ENCODE measurements around the gene GNAO1.

The GNAO1 gene

DNA sequence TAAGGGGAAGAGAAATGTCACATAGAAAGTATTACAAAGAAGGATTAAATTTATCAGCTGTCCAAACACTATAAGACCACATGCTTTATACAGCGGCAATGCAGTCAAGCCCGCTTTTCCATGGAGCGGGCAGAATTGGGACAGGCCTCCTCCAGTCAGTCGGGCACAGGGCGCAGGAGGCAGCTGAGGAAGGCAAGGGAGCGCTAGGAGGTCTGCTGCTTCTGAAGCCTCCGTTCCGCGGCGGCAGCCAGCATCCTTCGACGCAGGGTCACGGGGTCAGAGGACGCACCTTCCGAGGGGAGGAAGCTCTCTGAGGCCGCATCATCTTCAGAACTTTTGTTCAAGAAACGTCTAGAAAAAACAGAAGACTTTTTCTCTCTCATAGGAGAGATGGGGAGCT, 171.4 kb downstream of the GNAO1 start:
- DNase-seq (ENCODE audit: low spot score) = no peak
- TF ChIP-seq, protein P1, sequence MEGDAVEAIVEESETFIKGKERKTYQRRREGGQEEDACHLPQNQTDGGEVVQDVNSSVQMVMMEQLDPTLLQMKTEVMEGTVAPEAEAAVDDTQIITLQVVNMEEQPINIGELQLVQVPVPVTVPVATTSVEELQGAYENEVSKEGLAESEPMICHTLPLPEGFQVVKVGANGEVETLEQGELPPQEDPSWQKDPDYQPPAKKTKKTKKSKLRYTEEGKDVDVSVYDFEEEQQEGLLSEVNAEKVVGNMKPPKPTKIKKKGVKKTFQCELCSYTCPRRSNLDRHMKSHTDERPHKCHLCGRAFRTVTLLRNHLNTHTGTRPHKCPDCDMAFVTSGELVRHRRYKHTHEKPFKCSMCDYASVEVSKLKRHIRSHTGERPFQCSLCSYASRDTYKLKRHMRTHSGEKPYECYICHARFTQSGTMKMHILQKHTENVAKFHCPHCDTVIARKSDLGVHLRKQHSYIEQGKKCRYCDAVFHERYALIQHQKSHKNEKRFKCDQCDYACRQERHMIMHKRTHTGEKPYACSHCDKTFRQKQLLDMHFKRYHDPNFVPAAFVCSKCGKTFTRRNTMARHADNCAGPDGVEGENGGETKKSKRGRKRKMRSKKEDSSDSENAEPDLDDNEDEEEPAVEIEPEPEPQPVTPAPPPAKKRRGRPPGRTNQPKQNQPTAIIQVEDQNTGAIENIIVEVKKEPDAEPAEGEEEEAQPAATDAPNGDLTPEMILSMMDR (IDR thresholded peaks at IDR 0.05; ENCODE audit: borderline replicate concordance, control extremely low read depth, extremely low read depth, insufficient read depth, missing control alignments) = no peak
- in situ Hi-C loops (cut with MboI; ENCODE audit: low sequenced_read_pairs, unreplicated experiment) = no loop called here

DNA sequence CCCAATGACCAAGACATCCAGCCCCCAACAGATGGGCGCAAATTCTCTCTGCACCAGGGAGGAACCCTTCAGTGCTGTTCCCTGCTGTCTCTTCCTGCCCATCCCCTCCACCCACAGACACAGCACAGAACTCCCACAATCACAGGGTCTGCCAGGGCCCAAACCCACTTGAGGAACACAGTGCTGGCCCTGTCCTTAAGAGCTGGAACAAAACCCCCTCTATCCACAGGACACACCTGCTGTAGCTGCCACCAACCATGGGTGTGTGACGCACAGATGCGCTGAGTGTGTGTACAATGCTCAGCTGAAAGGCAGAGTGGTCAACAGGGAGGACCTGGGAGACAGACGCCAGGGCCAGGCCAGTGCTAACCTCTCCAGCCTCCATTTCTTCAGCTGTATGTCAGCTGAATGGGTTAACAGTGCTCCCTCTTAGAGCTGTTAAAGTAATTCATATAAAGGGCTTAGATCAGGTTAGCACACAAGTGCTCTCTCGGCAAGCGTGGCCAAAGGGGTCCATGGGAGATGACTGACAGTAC, 172.0 kb downstream of the GNAO1 start:
- no peak for DNase-seq (ENCODE audit: low spot score)
- in situ Hi-C loops (cut with MboI; ENCODE audit: low sequenced_read_pairs, unreplicated experiment) = no loop called here
- TF ChIP-seq, protein P1 (IDR thresholded peaks at IDR 0.05; ENCODE audit: borderline replicate concordance, control extremely low read depth, extremely low read depth, insufficient read depth, missing control alignments) = no peak

DNA sequence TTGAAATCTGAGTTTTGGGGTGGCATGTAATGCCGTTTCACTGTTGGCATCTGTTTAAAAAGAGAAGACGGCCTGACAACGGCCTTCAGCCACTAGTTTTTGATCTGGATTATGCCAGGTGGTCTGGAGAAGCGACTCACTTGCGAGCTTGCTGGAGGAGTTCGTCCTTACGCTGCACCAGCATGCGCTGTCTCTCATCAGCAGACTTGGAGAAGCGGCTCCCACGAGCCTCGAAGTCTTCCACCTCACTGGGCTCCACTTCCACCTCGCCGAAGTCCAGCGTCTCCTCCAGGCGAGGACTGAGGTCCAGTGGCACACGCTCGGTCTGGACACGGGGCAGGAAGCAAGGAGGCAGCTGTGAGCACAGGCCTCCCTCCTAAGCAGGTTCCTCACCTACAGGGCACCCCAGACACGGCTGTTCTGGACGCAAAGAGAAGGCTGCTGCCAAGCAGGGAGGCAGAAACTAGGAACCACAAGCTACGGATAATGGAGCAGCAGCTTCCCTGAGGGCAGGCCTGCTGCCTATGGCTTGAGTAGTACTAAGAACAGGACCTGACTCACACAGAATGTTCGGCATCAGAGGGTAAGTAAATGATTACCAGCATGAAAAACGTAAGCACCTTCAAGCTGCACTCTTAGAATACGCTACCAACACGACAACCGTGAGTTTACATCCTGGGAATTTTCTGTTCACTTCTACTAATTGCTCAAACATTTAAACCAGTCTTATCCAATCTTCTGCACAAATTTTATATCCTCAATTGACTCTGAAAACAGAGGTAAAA, 172.7 kb downstream of the GNAO1 start:
- in situ Hi-C loops (cut with MboI; ENCODE audit: low sequenced_read_pairs, unreplicated experiment) = no loop called here
- no peak for DNase-seq (ENCODE audit: low spot score)
- TF ChIP-seq, protein P1 (IDR thresholded peaks at IDR 0.05; ENCODE audit: borderline replicate concordance, control extremely low read depth, extremely low read depth, insufficient read depth, missing control alignments) = no peak

DNA sequence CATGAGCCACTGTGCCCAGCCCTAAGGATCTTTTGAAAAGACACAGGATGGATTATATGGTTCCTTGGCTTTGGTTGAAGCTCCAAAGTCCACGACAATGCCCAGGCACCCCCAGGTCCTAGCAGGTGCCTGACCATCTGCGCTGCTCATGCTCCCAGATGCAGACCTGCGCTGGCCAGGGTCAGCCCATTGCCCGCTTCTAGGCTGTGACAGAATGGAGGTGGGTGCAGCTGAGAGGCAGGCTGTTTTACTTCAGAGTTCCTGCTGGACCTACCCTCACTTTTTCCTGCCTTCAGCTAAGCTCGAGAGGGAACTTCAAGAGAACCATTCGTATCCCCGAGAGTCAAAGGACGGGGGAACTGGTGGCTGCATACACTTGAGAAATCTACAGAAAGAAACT, 173.6 kb downstream of the GNAO1 start:
- TF ChIP-seq, protein P1 (IDR thresholded peaks at IDR 0.05; ENCODE audit: borderline replicate concordance, control extremely low read depth, extremely low read depth, insufficient read depth, missing control alignments) = no peak
- in situ Hi-C loops (cut with MboI; ENCODE audit: low sequenced_read_pairs, unreplicated experiment) = no loop called here
- no peak for DNase-seq (ENCODE audit: low spot score)

DNA sequence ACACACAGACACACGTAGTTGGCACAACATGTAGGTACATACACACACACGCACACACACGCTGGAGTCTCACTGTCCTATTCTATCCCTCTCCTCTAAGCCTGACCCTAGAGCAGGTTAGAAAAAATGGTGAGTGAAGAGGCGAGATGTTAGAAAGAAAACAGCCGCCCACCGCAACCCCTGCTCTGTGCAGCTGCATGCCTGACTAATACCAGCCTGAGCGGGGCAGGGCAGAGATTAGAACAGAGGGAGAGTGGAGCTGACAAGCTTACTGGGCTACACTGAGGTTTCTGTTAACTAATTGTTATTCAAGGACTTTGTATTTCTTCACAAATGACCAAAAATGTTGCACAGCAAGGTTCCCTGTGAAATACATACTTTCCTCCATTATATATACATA, 174.3 kb downstream of the GNAO1 start:
- in situ Hi-C loops (cut with MboI; ENCODE audit: low sequenced_read_pairs, unreplicated experiment) = no loop called here
- DNase-seq (ENCODE audit: low spot score) = peak; percentile 6
- TF ChIP-seq, protein P1 (IDR thresholded peaks at IDR 0.05; ENCODE audit: borderline replicate concordance, control extremely low read depth, extremely low read depth, insufficient read depth, missing control alignments) = no peak

DNA sequence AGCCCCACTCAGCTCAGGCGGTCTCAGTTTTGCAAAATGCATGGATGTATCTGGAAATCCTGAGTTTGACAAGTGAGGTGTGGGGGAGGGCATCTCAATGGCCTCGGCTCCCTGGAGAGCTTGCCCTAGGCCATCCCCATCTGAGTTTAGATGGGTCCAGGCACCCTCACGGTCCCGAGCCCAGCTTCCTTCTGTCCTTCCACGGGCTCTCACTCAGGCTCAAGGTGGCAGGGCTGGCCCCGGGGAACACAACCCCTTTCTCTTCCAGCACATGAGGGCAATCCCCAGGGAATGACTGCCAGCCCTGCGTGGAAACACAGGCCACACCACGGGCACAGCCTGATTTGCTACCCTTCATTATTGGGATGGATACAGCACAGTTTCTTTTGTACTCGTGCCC, 175.7 kb downstream of the GNAO1 start:
- in situ Hi-C loops (cut with MboI; ENCODE audit: low sequenced_read_pairs, unreplicated experiment) = no loop called here
- TF ChIP-seq, protein P1 (IDR thresholded peaks at IDR 0.05; ENCODE audit: borderline replicate concordance, control extremely low read depth, extremely low read depth, insufficient read depth, missing control alignments) = no peak
- DNase-seq (ENCODE audit: low spot score) = no peak

All from GM13976 (cell line).